ENCODE results near the gene MAP2.

GRCh38 chr2:209505410-209505809, 81.6 kb downstream of the MAP2 start:
- TF ChIP-seq CTCF (optimal IDR thresholded peaks at IDR 0.05 in 1 of 3, IDR thresholded peaks at IDR 0.05 in 1 of 3, conservative IDR thresholded peaks at IDR 0.05 in 1 of 3; ENCODE audit: extremely low read depth in 1 of 3, insufficient read depth in 2 of 3, low read length in 3 of 3): no peak
- no peak for TF ChIP-seq EZH2 (IDR thresholded peaks at IDR 0.05; ENCODE audit: low read length)
